Measurements from ENCODE around the gene PATE3.

DNA sequence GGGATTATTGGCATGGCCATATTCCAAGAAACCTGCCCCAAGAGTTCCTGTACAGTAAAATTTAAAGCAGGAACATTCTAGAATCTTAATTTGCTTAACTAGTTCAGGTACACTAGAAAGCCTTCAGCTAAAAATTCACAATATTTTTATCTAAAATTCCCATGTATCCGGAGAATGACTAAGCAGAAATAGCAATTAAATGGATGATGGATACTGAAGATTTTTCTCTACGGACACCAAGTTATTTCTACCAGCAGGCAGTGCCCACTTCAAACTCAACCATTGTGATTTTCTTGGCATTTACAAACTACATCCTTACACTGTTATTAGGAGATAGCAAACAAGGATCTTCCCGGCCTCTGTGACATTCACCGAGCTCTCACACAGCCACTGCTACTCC lies 2.9 kb downstream of the PATE3 start:
- TF ChIP-seq, protein P1, sequence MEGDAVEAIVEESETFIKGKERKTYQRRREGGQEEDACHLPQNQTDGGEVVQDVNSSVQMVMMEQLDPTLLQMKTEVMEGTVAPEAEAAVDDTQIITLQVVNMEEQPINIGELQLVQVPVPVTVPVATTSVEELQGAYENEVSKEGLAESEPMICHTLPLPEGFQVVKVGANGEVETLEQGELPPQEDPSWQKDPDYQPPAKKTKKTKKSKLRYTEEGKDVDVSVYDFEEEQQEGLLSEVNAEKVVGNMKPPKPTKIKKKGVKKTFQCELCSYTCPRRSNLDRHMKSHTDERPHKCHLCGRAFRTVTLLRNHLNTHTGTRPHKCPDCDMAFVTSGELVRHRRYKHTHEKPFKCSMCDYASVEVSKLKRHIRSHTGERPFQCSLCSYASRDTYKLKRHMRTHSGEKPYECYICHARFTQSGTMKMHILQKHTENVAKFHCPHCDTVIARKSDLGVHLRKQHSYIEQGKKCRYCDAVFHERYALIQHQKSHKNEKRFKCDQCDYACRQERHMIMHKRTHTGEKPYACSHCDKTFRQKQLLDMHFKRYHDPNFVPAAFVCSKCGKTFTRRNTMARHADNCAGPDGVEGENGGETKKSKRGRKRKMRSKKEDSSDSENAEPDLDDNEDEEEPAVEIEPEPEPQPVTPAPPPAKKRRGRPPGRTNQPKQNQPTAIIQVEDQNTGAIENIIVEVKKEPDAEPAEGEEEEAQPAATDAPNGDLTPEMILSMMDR (IDR thresholded peaks at IDR 0.05): no peak
- TF ChIP-seq POLR2A (IDR thresholded peaks at IDR 0.05): no peak

All from thyroid gland (tissue), 4 donors.